SK-N-SH (cell line): Measurements from ENCODE around the gene RBM45. TPM values are rescaled to one million over a fixed set of nuclear protein-coding genes. Genes with fewer than 3 reads are reported as not detected.

Experiments
- CTCF ChIA-PET: fragments of 300-600, 350-600 bp; formaldehyde crosslinking; extraction: SDS; loops from one replicate; lab custom pipeline; 2021; lab: Yijun Ruan, JAX
- POLR2A ChIA-PET: fragments of 350-600 bp; sonication (Branson Sonifier 250); formaldehyde crosslinking; extraction: SDS; loops from one replicate; lab custom pipeline; 2020; ENCODE audit warnings: antibody characterized with exemption, inconsistent platforms; lab: Yijun Ruan, JAX
- DNase-seq: peaks from one replicate; pipeline ENCODE4 v3.0.0; 2012
- H2AFZ ChIP-seq: fragments of 200-600 bp; sonication (generic); 2 replicates; pipeline ENCODE4 v1.8.1; 2016; ENCODE audit warnings: antibody characterized with exemption, mild to moderate bottlenecking, low read depth
- H3F3A ChIP-seq: fragments of 200-600 bp; sonication (generic); replicated peaks from 2 replicates; pipeline ENCODE3; 2016; ENCODE audit warnings: antibody characterized with exemption, mild to moderate bottlenecking; ENCODE audit not compliant: insufficient read depth
- H3K27ac ChIP-seq, 2 experiments: fragments of 200-500 bp in 1 of 2; fragments of 200-600 bp in 1 of 2; sonication (Bioruptor generic) in 1 of 2; sonication (generic), shearing (Covaris generic) in 1 of 2; 2 replicates each; pipeline versions ENCODE4 v1.5.1 to v1.6.1; 2014 to 2016; ENCODE audit warnings: low read depth in 2 of 2, inconsistent platforms in 1 of 2, low read length in 1 of 2, mild to moderate bottlenecking in 1 of 2, mixed read lengths in 1 of 2
- H3K27me3 ChIP-seq: fragments of 200-600 bp; sonication (generic), shearing (Covaris generic); 2 replicates; pipeline ENCODE4 v1.6.1; 2016; ENCODE audit warnings: mixed run types; ENCODE audit not compliant: insufficient read depth
- H3K36me3 ChIP-seq, 2 experiments: fragments of 200-500 bp in 1 of 2; fragments of 200-600 bp in 1 of 2; sonication (Bioruptor generic) in 1 of 2; sonication (generic) in 1 of 2; replicated peaks in 1 of 2; 2 replicates each; pipeline versions ENCODE3 to v1.5.1; 2014 to 2016; ENCODE audit warnings: low read length in 1 of 2, mild to moderate bottlenecking in 1 of 2; ENCODE audit not compliant: insufficient read depth in 2 of 2, control insufficient read depth in 1 of 2
- H3K4me1 ChIP-seq, 2 experiments: fragments of 200-500 bp in 1 of 2; fragments of 200-600 bp in 1 of 2; sonication (Bioruptor generic) in 1 of 2; sonication (generic), shearing (Covaris generic) in 1 of 2; 2 replicates each; pipeline versions ENCODE4 v1.5.1 to v1.6.1; 2014 to 2016; ENCODE audit warnings: low read depth in 1 of 2, low read length in 1 of 2, mixed run types in 1 of 2; ENCODE audit not compliant: insufficient read depth in 2 of 2, control insufficient read depth in 1 of 2
- H3K4me2 ChIP-seq: fragments of 200-600 bp; sonication (generic), shearing (Covaris generic); 2 replicates; pipeline ENCODE4 v1.6.1; 2017; ENCODE audit warnings: mixed run types
- H3K4me3 ChIP-seq, 2 experiments: fragments of 200-500 bp in 1 of 2; fragments of 200-600 bp in 1 of 2; sonication (Bioruptor generic) in 1 of 2; sonication (generic), shearing (Covaris generic) in 1 of 2; 2 replicates each; pipeline versions ENCODE4 v1.5.1 to v1.8.1; 2014 to 2016; ENCODE audit warnings: low read depth in 2 of 2, inconsistent platforms in 1 of 2, low read length in 1 of 2, mild to moderate bottlenecking in 1 of 2, mixed read lengths in 1 of 2, moderate library complexity in 1 of 2
- H3K79me2 ChIP-seq: fragments of 200-600 bp; sonication (generic); 2 replicates; pipeline ENCODE4 v1.8.1; 2017; ENCODE audit warnings: mild to moderate bottlenecking; ENCODE audit not compliant: insufficient read depth
- H3K9ac ChIP-seq: fragments of 200-600 bp; sonication (generic); 2 replicates; pipeline ENCODE4 v1.6.1; 2017; ENCODE audit warnings: mixed run types
- H3K9me2 ChIP-seq: fragments of 200-600 bp; sonication (generic); 2 replicates; pipeline ENCODE4 v1.6.1; 2017; ENCODE audit warnings: mixed run types
- H3K9me3 ChIP-seq: fragments of 200-600 bp; sonication (generic); 2 replicates; pipeline ENCODE4 v1.6.1; 2017; ENCODE audit warnings: mixed run types, mild to moderate bottlenecking, moderate library complexity
- H4K20me1 ChIP-seq: fragments of 200-600 bp; sonication (generic); 2 replicates; pipeline ENCODE4 v1.6.1; 2017; ENCODE audit warnings: mild to moderate bottlenecking, mixed run types; ENCODE audit not compliant: insufficient read depth
- CTCF ChIP-seq: fragments of 200-600 bp; sonication (generic); IDR thresholded peaks from 2 replicates; pipeline ENCODE4 v1.6.1; 2017; ENCODE audit warnings: antibody characterized with exemption, mild to moderate bottlenecking, moderate library complexity
- ELF1 ChIP-seq: IDR thresholded peaks from 2 replicates; pipeline ENCODE4 v1.4.0; 2012
- EP300 ChIP-seq, 2 experiments: IDR thresholded peaks; 2 replicates each; pipeline versions ENCODE4 v1.4.0 to v1.6.1; 2012; ENCODE audit warnings: borderline replicate concordance in 1 of 2, low read depth in 1 of 2, low read length in 1 of 2
- FOXJ3 ChIP-seq: sonication (generic); formaldehyde crosslinking; IDR thresholded peaks from 2 replicates; pipeline ENCODE4 v1.5.1; 2020; ENCODE audit warnings: mild to moderate bottlenecking, missing genetic modification reagents
- GABPA ChIP-seq: IDR thresholded peaks from 2 replicates; pipeline ENCODE4 v1.4.0; 2012; ENCODE audit warnings: low read depth, mild to moderate bottlenecking
- MXI1 ChIP-seq: IDR thresholded peaks from 2 replicates; pipeline ENCODE4 v1.6.1; 2012; ENCODE audit warnings: mild to moderate bottlenecking, low read depth, low read length, improper control_type of control experiment
- NFIC ChIP-seq: IDR thresholded peaks from 2 replicates; pipeline ENCODE4 v1.4.0; 2012; ENCODE audit warnings: borderline replicate concordance
- PBX3 ChIP-seq: IDR thresholded peaks from 2 replicates; pipeline ENCODE4; 2012
- POLR2AphosphoS5 ChIP-seq: IDR thresholded peaks from 2 replicates; pipeline ENCODE4 v1.6.1; 2012; ENCODE audit warnings: low read depth, low read length
- REST ChIP-seq: IDR thresholded peaks from 2 replicates; pipeline ENCODE4 v1.6.1; 2012; ENCODE audit warnings: mild to moderate bottlenecking, low read depth, low read length, moderate library complexity
- RFX5 ChIP-seq: IDR thresholded peaks from 2 replicates; pipeline ENCODE4 v1.6.1; 2012; ENCODE audit warnings: mild to moderate bottlenecking, improper control_type of control experiment, low read length
- SIN3A ChIP-seq: IDR thresholded peaks from 2 replicates; pipeline ENCODE4 v1.6.1; 2012; ENCODE audit warnings: low read depth, mild to moderate bottlenecking, low read length, moderate library complexity, borderline replicate concordance
- TAF1 ChIP-seq: IDR thresholded peaks from 2 replicates; pipeline ENCODE4 v1.6.1; 2012; ENCODE audit warnings: low read depth, mild to moderate bottlenecking, low read length, moderate library complexity, borderline replicate concordance
- TCF12 ChIP-seq: IDR thresholded peaks from 2 replicates; pipeline ENCODE4 v1.4.0; 2012
- TEAD4 ChIP-seq: IDR thresholded peaks from 2 replicates; pipeline ENCODE4 v1.4.0; 2012; ENCODE audit warnings: mild to moderate bottlenecking, borderline replicate concordance; ENCODE audit not compliant: insufficient read depth
- USF1 ChIP-seq: IDR thresholded peaks from 2 replicates; pipeline ENCODE4 v1.4.0; 2012; ENCODE audit warnings: low read depth, borderline replicate concordance
- USF2 ChIP-seq: fragments of 150-350 bp; IDR thresholded peaks from 2 replicates; pipeline ENCODE4 v1.6.1; 2017; ENCODE audit warnings: antibody characterized with exemption, low read length, low read depth, borderline replicate concordance
- ZBTB33 ChIP-seq: IDR thresholded peaks from 2 replicates; pipeline ENCODE4 v1.4.0; 2012; ENCODE audit warnings: low read depth, borderline replicate concordance
- WGBS: methylation state at CpG from one replicate; pipeline ENCODE4 v1.1.6; 2017; ENCODE audit warnings: low lambda C conversion rate; 5-methylcytosine and 5-hydroxymethylcytosine counted together
- polyA plus RNA-seq, 3 experiments: library from polyadenylated mRNA; depleted of rRNA; stranded (reverse); fragments of >200 nt; gene quantifications; 2 replicates each; pipeline ENCODE4 v1.2.3, GENCODE V29; 2012

RBM45 gene
- polyA plus RNA-seq, 1 of the 3 experiments (the other 2 are of a cell fraction), result 7.0 TPM

DNA sequence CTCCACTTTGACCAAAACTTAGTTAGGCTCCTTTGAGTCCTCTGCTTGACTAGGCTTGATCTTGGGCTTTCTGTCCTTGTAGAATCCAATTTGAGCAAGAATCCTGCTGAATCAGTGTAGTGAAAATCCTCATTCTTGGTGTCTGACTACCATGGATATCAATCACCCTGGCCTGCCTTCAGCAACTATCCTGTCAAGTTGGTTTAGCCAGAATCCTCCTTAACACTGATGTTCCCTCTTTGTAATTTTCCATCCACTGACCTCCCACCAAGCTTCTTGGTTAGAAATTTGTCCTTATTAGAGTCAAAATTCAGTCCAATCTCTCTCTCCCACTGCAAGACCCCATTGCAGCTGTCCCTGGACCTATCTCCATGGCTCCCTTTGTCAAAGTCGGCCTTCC is 494 bp upstream of the RBM45 start (continued):
- no peak for TF ChIP-seq RFX5
- no peak for TF ChIP-seq USF1
- no peak for TF ChIP-seq SIN3A
- no peak for TF ChIP-seq TCF12
- TF ChIP-seq, all 33 proteins: peak for 0

- H3K9me2 ChIP-seq, result no peaks in the 10 kb centered on the region
- no peaks in the 10 kb centered on the region for H4K20me1 ChIP-seq
- no peak for TF ChIP-seq TEAD4
- TF ChIP-seq EP300 (IDR thresholded peaks at IDR 0.05; ENCODE audit: borderline replicate concordance in 1 of 2, low read depth in 1 of 2, low read length in 1 of 2), result no peak
- TF ChIP-seq REST, result no peak
- no peak for TF ChIP-seq ELF1
- TF ChIP-seq TCF12, result no peak
- TF ChIP-seq NFIC, result no peak
- TF ChIP-seq PBX3, result no peak
- no peak for TF ChIP-seq POLR2AphosphoS5
- no peak for TF ChIP-seq GABPA
- TF ChIP-seq CTCF, result no peak
- no peak for TF ChIP-seq TAF1
- no peak for TF ChIP-seq ZBTB33
- no peak for TF ChIP-seq USF2
- no peak for TF ChIP-seq FOXJ3 (CRISPR knock-in tag)
- no peak for TF ChIP-seq MXI1
- H3F3A ChIP-seq, result no peaks in the 10 kb centered on the region
- DNase-seq, result no peak
- H3K9me3 ChIP-seq, result no peaks in the 10 kb centered on the region
- H3K4me1 ChIP-seq, result peaks cover 9 to 11% of the 10 kb centered on the region in 2 experiments; a peak in 3 of 4 replicates
- no peak overlapping the region for H2AFZ ChIP-seq
- WGBS, result 92% methylated on average over 2 of the region's 2 CpGs
- ChIA-PET CTCF (interaction anchor here (0.8 to 11.9 kb wide), 4 partner anchors 14 to 299 kb away, joined by 3 to 153 read pairs (median 22); no protein-coding TSS in a partner anchor), POLR2A (no interaction called here)
- peaks cover 21% of the 10 kb centered on the region for H3K79me2 ChIP-seq
- no peak overlapping the region for H3K9ac ChIP-seq
- no peak overlapping the region for H3K4me2 ChIP-seq
- H3K27me3 ChIP-seq, result no peaks in the 10 kb centered on the region
- peaks cover 29 to 34% of the 10 kb centered on the region in 2 experiments for H3K36me3 ChIP-seq
- no peak overlapping the region for H3K4me3 ChIP-seq
- H3K27ac ChIP-seq, result no peak overlapping the region
Measured at GRCh38 chr2:178114462-178114861, 2.2 kb downstream of the RBM45 start.
